HG02840 (cell line): ENCODE data around the gene B3GAT2.
A peak's percentile ranks its signal among the peaks of the same experiment; 100 is the strongest.

ENCODE experiments used
- ATAC-seq: cut with Tn5 transposase; IDR thresholded peaks from one replicate; pipeline ENCODE4 v1.9.1; 2021; ENCODE audit warnings: mild to moderate bottlenecking, moderate library complexity, moderate number of reproducible peaks; ENCODE audit not compliant: unreplicated experiment, low FRiP score

B3GAT2 gene

DNA sequence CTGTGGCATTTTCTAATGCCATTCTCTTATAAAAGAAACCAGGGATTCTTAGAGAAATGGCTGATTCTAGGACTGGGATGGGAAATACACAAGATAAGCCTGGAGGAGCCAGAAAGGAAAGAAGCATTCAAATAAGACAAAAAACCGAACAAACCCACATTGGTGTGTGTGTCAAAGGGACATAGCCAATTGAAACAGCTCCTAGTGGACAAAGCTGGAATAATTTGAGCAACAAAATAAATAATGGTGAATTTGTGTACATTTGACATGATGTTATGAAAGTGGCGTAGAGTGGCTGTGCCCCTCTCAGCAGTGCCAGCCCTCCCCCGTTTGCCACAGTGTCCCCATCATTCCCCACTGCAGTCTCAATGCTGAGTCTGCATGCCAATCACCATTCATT lies 55.5 kb downstream of the B3GAT2 start:
- no peak for ATAC-seq

DNA sequence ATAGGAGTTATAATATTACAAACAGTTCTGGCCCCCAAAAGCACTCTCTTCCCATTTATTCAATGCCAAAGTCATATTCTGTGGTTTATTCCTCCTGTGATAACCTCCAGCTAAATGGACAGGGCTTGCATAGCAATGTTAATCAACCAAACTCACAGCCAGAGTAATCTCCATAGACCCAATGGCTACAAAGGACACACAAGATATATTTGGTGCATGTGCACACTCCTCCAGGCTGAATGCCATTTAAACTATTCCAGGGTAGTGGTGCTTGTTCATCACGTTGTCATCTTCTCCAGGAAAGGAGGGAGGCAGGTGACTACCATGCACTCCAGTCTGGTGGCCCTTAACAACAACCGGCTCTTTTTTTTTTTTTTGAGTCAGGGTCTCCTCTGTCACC lies 56.8 kb downstream of the B3GAT2 start:
- no peak for ATAC-seq

DNA sequence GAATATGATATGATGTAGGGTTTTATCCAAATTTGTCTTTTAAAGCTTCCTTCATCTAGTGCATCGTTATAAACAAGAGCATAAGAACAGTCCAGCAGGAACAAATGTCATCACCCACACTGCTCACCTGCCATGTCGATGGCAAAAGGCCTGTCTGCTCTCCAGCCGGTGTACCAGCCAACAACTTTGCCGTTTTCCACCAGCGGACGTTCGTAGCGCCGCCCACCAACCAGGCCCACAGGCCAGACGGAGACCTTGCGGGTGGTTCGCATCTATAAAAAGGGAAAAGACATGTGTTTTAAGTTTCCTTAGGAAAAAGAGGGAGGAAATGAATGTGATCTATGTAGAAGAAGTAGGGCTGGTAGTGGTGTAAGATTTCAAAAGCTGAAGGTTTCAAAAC lies 62.9 kb downstream of the B3GAT2 start:
- ATAC-seq = no peak

DNA sequence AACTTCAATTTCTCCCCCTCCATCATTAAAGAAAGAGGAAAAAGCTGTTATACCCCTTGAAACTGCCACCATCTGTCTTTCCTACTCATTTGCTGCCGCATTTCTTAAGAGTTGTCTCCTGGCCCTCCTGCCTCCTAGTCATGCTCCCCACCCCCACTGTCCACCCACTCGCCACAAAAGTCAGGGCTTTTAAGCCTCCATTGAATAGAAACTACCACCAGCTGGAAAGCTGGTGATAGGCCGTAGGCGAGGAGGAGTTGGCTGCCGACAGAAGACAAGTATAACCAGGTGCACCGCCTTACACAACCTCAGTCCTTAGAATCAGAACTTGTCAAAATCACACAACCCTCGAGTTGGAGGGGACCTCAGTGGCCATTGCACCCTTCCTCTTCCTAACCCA lies 67.6 kb downstream of the B3GAT2 start:
- no peak for ATAC-seq

DNA sequence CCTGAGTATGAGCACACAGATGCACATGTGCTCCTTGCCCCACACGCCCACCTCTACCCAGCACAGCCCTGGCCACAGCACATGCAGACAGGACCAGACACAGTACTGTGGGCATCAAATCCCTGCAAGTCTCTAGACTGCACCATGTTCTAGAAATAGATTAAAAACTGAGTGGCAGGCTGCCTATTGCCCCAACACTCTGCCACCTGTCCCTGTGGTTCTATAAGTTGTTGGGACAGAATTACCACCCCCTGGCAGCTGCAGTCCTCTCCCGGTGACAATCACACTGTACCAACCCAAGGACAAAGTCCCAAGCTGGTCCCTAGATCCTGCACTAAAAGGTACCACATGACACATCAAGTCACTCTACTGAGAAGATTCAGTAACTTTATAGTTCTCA lies 70.2 kb downstream of the B3GAT2 start:
- ATAC-seq = no peak

DNA sequence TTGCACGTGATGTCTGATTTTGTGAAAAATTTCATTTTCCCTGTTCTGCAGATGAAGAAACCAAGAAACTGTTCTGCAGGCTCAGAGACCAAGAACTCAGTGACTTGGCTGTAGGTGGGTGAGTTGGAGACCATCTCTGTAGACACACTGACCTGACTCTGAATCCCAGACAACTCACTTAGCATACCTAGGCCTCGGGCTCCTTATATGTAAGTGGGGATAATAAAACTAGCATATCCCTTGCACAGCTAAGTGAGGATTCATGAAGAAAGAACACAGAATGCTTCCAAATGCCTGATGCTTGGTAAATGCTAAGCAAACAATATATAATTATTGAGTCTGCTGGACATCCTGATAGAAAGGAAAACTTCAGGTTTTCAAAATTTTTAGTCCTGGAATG lies 70.8 kb downstream of the B3GAT2 start:
- no peak for ATAC-seq

DNA sequence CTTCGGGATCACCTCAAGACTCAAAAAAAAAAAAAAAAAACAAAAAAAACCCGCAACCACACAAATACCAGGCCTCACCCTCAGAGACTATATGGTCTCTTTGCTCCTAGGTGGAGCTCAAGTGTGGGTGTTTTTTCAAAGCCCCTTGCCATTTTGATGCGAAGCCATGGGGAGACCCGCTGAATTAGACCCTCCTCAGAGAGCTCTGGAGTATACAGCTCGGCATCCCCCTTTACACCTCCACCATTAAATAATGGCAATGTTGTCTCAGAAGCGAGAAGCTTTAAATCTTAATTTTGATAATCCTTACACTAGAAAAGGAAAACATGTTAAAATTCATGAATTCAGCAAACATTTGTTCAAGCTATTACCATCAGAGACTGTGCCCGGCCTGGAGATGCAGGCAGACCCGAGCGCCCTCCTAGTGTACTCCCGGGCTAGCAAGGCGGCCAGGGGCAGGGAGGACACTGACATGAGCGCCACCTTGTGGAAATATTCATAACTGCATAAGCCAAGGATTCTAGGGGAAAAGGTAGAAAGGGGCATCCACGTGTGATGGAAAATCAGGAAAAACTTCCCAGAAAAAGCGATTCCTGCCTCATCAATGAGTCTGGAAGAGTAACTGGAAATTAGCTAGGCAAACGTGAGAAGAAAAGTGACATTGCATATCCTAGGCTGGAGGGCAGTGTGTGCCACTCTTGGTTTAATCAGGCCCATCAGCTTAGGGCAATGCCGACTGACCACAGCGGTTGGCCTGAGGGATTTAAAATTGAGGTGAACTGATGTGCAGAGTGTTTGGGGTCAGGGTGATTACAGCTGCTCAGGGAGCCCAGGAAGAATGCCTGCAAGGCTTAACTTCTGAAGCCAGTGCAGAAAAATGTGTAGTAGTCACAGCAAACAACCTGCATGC lies 72.5 kb downstream of the B3GAT2 start:
- ATAC-seq = no peak

DNA sequence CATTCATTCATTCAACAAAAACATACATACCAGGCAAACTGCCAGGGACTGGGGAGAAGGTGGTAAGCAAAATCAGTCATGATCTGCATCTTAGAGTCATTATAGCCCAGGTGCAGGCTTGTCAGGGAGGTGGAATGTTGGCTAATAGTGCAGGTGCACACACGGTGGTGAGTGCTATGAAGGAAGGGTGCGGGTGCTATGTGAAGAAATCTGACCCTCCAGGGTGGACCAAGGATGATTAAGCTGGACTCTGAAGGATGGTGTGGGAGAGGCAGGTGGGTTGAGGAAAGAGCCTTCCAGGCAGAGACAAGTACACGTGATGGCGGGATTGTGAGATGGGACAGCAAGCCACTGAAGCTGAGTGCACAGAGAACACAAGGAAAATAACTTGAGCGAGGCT lies 77.4 kb downstream of the B3GAT2 start:
- ATAC-seq = no peak

DNA sequence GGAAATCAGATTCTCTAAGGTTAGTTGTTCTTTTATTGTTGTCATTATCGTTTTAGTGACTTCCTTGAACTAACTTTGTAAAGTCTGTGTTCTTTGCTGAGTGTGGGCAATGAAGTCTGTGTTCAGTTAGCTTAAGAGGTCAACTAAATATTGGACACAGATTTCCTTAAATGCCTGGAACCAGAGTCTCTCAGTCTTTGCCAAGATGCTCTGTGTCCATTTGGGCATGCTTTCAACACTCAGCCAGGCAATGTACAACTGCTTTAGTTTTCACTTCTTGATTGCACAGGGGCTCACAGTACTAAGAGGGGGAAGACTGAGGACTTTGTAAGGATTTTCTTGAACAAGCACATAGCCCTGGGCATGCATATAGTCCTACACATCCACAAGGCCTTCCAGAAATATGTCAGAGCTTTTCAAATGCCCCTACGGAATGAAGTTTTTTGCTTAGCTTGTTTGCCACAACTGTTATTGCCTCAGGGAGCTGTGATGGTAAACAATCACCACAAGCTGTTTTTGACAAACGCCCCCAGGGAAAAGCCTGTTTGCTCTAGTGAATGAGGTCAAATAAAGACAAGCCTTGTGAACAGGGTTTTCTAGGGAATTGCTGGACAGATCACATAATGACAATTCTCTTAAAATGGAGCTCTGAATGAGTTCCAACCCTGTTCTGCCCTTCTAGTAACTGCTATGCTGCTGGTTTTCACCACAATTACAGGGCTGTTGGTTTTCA lies 82.5 kb downstream of the B3GAT2 start:
- ATAC-seq = no peak

DNA sequence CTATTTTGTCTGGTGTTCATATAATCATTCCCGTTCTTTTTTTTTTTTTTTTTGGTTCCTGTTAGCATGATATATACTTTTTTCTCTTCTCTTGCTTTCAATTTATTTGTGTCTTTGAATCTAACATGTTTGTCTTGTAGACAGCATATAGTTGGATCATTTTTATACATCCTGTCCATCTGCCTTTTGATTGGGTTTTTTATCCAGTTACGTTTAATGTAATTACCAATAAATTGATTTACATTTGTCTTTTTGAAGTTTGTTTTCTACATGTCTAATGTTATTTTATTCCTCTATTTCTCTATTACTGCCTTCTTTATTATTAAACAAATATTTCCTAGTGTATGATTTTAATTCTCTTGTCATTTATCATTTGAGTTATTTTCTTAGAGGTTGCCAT lies 84.4 kb downstream of the B3GAT2 start:
- no peak for ATAC-seq

DNA sequence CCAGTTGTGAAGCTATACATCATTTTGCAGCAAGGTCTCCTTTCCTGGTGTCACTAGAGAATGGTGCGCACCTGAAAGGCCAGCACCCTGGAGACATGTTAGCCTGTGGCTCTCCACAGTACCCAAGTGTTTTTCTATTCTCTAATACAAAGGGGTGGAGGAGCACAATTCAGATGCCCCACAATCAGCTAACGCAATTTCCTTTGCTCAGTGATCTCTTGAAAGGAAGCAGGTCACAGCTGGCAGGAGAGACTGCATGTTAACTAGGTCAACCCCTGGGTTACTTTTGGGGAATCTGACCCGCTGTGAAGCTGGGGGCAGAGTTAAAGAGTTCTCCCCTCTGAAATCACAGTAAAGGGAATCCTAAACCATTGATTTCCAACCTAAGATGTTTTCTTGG lies 92.5 kb downstream of the B3GAT2 start:
- ATAC-seq = no peak

DNA sequence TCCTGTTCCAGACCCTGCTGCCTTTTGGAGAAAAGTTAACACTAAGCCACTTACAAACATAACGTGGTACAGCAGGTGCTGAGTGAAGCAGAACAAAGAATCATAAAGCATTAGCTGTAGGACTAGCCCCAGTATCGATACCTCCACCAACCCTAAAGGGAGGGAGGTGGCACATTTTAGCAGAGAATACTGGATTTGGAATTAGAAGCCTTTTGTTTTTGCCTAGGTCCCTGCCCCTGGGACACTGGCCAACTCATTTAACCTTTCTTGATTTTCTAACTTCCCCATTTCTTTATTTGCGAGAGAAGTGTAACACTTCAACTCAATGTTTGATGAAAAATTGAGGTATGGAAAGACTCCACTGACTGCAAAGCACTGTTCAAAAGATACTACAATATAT lies 93.5 kb downstream of the B3GAT2 start:
- no peak for ATAC-seq

DNA sequence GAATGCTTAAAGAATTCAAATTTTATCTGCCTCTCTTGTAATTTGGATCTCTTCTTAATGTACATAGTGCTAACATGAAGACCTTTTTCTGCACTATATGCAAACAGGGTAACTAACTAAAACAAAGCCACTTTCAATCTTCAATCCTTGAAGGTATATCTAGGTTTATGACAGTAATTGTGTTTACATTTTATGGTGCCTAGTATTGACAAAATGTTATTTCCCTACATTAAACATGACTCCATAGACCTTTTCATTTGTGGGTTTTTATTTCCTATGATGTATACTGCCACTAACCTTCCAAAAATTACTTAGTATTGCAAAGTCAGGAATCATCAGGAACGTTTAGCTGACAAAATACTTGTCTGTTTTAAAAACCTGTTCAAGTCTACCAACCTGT lies 95.9 kb downstream of the B3GAT2 start:
- ATAC-seq = no peak

DNA sequence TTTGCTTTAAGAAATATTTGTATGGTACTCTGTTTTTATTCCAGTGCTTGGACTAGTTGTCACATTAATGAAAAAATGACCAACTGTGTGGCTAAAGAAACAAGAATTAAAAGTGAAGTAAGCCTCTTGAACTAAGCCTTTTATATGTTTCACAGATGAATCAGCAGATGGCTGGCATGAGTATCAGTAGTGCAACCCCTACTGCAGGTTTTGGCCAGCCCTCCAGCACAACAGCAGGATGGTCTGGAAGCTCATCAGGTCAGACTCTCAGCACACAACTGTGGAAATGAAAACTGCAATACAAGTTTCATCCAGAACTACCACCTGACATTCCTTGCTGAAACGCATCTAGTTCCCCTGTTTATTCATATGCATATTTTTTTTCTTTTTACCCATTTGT lies 96.8 kb downstream of the B3GAT2 start:
- ATAC-seq = no peak

DNA sequence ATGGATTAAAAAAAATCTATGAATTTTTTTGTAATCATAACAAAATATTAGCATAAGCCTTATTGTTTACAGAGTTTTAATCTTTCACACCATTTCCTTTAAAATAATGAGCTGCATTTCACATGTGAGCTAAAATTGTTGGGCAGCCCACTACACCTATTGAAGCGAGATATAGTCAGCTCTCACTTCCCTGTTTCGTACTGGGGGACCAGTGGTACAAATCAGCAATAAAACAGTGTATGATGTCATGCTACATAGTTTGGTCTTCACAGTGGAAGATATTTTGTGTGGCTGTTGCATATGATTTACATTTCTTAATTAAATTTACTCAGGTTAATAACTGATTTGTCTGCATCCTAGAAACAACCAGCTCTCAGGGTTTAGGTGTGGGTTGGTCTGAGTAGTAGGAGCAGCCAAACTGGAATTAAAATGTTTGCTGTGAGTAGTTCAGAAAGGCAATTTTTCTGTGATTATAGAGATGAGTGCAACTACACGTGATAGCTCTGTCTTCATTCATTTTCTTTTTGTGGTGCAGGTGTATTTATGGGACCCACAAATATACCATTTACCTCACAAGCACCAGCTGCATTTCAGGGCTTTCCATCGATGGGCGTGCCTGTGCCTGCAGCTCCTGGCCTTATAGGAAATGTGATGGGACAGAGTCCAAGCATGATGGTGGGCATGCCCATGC lies 99.3 kb downstream of the B3GAT2 start:
- ATAC-seq = peak; percentile 99

DNA sequence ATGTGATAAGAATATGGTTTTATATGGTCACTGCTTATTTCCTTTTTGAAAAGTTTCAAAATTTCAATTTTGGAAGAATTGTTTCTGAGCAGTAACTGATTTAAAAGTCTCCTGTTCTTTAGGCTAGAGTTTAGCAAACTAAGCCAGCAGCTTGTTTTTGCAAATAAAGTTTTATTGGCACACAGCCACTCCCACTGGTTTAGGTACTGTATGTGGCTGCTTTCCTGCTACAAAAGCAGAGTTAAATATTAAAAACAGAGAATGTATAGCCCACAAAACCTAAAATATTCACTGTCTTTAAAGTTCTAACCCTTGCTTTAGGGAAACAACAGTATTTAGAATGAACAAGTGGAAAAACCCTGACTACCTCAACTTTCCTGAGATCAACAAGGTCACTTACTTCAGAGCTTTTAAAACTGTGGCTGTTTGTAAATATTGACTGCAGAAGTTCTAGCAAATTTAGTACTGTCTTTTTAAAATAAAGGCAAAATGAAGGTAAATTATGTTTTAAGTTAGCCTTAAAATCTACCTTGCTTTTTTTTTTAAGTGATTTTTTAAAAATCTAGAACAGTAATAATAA lies 104.1 kb downstream of the B3GAT2 start:
- ATAC-seq = no peak

DNA sequence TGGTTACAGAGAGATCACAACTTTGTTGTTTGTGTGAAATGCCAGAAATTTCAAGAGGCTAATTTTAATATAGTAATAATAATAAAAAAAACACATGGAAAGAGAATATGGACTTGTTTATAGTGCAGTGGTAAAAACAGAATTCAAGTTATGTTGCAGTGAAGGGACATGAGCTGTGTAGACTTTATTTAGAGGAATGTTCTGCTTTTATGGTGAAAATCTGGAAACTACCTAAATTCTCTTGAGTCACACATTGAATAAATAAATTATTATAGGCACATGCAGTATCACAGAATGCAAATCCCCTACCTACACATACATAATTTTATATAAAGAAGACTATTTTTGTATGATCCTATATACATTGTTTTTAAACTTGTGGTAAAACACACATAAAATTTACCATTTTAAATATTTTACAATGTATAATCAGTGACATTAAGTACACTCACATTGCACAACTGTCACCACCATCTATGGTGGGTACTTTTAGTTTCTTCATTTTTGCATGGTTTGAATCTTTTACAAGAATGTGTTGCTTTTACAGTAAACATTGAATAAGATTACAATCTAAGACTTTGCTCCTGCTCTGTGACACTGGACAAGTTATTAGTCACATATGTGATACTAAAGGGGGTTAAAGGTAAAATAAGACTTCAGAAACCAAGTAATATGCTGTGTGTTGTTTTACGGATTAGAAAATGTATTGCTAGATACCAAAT lies 107.4 kb downstream of the B3GAT2 start:
- no peak for ATAC-seq

DNA sequence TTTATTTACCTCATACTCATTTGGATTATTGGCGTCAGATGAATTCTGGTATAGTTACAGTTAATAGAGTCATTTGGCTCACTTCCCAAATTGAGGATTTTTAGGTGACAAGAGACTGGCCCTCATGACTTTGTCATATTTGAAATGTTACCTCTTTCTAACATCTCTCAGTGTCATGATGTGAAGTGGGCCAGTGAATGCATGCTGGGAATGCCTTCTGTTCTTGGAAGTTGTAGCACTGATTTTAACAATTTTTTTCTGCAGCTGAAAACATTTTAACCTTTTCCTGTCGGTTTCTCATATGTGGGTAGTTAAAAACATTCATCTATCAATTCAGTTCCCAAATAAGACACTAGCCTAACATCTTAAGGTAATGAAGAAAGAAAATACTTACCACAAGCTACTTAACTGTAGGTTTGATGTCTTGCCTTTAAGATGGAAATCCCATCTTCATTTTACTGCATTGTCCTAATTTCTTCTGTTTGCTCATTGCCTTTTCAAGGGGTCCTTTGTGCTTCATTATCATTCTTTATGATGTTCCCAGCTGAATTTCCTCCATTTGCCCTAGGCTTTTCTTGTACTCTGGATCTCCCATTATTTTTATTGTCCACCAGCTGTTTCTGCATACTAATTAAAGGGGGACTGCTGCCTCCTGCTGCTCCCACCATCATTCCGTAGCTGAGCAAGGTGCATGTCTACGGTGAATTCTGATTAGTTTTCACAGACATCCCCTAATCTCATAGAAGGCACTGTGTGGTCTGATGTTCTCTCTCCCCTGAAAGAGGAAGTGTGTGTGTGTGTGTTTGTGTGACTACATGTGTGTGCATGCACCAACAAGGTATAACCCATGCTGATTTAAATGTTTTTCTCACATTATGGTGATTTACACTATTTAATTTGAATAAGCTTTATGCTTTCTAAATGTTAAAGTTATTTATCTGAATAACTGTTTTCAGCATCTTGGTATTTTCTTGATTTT lies 109.5 kb downstream of the B3GAT2 start:
- ATAC-seq = no peak

DNA sequence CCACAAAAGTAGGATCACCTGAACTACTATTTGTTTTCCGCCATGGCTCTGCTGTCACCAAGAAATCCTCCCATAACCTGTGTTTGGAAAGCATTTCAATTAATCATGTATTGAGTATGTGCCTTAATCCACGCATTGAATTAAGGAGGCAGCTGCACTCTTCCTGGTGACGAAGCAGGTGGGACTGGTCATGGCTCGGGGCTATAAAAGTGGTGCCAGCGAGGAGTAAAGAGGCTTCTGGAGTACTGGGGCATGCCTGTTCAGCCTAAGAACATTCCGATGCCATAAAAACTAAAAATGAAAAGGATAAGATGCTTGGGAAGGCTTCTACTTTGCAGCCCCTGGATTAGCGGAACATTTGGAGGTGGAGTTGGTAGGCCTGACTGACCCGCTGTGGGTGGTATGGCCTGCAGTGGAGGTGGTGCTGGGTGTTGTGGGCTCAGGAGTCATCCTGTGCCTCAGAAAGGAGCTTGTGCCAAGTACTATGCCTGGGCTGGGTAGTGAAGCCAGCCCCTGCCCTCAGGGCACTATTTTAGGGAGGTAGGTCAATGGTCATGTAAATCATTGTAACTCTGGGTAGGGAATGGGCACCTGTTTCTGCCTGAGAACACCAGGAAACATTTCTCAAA lies 110.5 kb downstream of the B3GAT2 start:
- no peak for ATAC-seq
